ENCODE results near the gene MOV10L1. TPM values are rescaled to one million over a fixed set of nuclear protein-coding genes. Genes with fewer than 3 reads are reported as not detected.

The MOV10L1 gene
- total RNA-seq: 0.78 TPM

- DNase-seq: no peak
Observed at GRCh38 chr22:50089682-50090411, at the start of gene MOV10L1. Gene MOV10L1 (plus strand): TSS chr22:50090006. CDS start chr22:50090089, 83 bp downstream.

GRCh38 chr22:50040717-50041116, 49.1 kb upstream of the MOV10L1 start:
- DNase-seq: no peak

DNA sequence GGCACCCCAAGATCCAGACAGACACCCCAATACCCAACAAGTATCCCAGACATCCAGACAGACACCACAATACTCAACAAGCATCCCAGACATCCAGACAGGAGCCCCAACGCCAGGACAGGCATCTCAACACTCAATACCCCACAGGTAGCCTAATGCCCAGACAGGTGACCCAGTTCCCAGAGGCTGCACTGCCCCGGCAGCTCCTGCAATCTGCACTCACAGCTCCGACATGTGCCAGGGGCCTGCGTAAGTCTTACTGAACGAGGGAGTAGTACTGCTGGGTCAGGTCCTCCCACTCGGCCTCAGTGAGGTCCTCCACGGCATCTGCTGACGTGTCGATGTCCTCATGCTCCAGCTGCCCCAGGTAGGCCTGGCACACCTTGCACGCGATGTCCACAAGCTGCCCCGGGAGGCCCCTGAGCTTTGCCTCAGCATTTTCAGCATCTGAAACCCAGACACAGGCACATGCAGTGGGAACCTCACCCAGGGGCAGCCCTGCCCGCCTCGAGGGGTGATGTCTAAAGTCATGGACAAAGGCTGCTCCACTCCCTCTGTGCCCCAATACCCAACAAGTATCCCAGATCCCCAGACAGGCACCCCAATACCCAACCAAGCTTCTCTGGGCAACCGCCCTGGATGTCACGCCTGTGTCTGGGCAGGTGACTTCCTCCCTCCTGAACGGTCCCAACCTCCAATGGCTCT, 48.3 kb upstream of the MOV10L1 start:
- DNase-seq: no peak

GRCh38 chr22:50044485-50045118, 45.2 kb upstream of the MOV10L1 start:
- no peak for DNase-seq

- no peak for DNase-seq
Observed at GRCh38 chr22:50045211-50046018, 44.4 kb upstream of the MOV10L1 start.

GRCh38 chr22:50046019-50046415, 43.8 kb upstream of the MOV10L1 start:
- DNase-seq: no peak

DNA sequence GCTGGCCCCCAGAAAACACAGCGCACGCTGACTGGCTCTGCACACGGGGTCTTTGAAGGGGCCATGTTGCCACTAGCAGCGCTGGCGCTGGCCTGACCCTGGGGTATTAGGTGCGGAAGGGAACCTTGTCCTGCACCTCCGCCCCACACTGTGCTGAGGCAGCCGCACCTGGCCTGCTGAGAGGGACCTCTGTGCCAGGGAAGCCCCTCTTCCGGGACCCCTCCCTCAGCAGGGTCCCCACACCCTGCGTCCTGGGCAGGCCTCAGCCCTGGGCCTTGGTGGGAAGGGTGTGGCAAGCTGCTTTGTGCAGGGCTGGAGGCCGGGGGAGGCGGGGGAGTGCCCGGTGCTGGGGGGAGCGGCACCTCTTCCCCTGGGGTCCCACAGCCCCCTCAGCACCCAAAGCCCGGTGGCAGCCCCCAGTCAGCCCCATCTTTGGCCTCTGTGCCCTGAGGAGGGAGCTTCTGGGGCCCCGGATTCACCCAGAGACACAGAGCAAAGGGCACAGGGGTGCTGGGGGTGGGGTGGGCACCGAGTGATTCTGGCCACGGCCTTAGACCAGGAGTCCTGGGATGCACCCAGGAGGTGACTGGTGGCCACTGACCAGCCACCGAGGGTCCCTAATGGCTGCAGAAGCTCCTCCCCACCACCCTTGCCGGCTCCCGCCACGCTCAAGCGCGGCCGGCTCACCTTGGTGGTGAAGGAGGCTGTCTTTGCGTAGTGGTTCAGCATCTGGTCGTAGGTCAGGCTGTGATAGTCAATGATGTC, 43.1 kb upstream of the MOV10L1 start:
- DNase-seq: no peak

- DNase-seq: no peak
Observed at GRCh38 chr22:50047346-50047745, 42.5 kb upstream of the MOV10L1 start.

DNA sequence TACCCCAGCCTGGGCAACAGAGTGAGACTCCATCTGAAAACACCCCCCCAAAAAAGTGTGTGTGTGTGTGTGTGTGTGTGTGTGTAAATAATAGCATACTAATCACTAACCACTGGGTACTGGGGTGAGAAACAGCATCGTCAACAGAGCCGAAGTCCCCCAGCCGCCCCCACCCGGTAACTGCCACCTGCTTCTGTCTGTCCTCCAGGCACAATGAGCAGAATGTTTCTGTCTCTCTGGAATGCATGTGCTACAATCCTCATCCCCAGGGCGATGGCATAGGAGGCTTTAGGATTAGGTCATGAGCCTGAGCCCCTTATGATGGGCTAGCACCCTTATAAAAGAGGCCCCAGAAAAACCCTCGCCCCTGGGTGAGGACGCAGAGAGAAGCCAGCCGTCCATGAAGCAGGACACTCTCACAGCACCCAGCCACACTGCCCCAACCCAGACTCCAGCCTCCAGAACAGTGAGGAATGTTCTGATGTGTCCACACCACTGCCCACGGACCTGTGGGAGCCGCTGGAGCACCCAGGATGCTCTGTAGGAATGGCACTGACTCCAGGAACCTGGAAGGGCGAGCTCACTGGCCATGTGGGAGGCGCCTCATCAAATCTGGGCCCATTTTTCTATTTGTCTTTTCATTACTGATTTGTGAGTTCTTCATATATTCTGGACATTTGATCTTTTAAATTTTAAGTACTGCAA, 41.6 kb upstream of the MOV10L1 start:
- DNase-seq: no peak

DNA sequence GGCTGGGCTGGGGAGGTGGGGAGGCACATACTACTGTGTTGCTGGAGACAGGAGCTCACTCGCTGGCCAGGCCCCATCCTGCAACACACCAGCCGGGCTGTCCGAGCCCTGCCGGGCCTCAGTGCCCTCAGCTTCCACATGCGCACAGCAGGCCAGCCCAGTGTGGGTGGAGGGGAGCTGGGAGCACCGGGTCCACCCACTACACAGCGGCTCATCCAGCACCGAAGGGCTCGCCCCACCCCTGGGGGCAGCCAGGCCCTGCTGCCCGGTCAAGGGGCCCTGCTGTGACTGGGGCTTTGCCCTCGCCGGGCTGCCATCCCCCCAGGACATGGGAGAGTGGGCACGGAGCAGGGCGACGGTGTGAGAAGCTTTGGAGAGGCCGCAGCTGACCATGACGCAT, 41.0 kb upstream of the MOV10L1 start:
- no peak for DNase-seq

- DNase-seq: no peak
Observed at GRCh38 chr22:50049299-50050195, 40.3 kb upstream of the MOV10L1 start.

- no peak for DNase-seq
Observed at GRCh38 chr22:50051930-50052329, 37.9 kb upstream of the MOV10L1 start.

DNA sequence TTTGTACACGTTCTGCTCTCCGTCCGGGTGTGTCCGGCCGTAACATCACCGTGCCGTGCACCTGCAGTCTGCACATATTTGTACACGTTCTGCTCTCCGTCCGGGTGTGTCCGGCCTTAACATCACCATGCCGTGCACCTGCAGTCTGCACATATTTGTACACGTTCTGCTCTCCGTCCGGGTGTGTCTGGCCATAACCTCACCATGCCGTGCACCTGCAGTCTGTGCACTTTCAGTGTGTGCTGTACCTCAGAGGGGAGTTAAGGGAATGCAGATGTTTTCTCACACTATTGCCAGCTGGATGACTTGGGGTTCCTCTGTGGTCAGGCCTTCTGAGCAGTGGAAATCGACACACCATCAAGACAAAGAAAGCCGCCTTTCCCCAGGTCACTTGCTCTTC, 35.9 kb upstream of the MOV10L1 start:
- no peak for DNase-seq

DNA sequence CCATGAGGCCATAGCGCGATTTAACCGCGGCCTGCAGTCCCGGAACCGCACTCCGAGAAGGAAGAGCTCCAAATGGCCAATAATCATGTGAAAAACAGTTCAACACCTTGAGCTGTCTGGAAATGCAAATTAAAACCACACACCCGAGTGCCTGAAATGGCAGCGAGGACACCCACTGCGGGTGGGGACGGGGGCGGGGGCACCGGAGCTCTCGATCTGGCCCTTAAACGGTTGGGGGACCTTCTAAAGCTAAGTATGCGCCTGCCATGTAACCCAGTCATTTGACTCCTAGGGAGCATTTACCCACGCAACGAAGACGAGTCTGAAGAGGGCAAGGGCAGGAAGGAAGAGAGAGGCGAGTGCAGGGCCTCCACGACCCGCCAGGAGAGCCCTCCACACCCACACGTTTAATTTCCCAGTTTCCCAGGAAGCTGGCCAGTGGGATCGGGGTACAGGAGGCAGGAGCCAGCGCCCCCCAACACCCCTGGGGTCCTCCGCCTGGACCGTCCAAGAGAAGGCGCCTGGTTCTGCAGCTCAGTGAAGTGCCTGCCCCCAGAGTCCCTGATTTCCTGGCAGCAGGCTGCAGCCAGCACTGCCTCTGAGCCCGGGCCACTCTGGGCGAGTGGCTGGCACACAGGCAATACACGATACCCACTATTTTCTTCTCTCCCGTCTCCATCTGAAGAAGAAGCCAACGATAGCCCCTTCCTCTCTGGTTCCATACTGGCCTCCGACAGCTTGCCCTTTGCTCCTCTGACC, 33.4 kb upstream of the MOV10L1 start:
- no peak for DNase-seq

DNA sequence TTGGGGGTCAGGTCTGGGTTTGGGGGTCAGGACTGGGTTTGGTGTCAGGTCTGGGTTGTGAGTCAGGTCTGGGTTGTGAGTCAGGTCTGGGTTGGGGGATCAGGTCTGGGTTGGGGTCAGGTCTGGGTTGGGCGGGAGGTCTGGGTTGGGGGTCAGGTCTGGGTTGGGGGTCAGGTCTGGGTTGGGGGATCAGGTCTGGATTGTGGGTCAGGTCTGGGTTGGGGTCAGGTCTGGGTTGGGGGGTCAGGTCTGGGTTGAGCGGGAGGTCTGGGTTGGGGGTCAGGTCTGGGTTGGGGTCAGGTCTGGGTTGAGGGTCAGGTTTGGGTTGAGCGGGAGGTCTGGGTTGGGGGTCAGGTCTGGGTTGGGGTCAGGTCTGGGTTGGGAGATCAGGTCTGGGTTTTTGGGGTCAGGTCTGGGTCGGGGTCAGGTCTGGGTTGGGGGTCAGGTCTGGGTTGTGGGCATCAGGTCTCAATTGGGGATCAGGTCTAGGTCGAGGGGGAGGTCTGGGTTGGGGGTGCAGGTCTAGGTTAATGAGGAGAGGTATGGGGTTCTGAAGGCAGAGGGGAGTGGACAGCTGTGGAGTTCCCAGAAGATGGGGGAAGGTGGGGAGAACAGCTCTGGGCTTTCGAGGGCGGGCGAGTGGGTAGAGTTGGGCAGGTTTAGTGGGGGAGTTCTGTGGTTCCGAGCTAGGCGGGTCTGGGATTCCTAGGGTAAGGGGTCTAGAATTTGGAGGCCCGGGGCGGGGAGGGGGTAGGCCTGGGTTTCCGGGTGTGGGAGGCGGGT, 32.3 kb upstream of the MOV10L1 start:
- no peak for DNase-seq

DNA sequence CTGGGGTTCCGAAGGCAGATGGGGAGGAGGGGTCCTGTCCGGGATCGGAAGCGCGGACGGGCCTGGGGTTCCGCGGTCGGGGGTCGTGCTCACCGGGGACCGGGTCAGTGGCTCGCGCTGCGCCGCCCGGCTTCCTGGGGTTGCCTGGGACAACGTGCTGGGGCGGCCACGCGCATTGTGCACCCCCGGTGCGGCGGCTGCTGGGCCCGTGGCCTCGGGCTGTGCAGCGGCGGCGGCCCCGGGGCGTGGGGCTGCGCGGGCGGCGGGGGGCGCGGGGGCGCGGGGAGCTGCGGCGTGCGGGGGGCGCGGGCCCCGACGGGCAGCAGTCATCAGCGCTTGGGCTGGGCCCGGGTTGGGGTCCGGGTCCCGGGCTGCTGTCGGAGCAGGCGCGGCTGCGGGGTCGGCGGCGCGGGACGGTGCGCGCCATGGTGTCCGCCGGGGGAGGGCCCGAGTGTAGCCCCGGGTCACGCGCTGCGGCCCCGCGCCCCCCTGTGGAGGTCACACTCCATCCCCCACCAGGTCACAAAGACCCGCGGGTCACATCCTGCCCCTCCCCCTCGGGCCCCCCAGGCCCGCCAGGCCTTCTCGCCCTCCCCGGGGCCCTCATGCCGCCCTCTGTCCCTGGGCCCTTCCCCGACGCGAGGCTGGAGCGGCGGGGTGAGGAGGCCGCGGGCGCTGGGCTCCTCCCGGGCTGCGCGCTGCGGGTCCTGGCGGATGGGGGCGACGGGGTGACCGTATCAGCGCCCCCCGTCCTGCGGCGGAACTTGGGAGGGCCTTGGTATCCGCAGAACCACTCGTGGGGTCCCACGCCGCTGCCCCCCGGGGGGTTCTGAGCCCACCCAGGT, 31.5 kb upstream of the MOV10L1 start, which contains the start of gene TTLL8:
Gene TTLL8 (minus strand): TSS at position 238 of the 845 bp plus-strand sequence.
- DNase-seq: no peak
